ENCODE measurements around the gene CELF3.
"Not testable (repeated sequence)": the region's sequence is repeated elsewhere in the genome, so short reads cannot be mapped to it uniquely, and the experiment has no call there.

Gene CELF3

GRCh38 chr1:151739590-151740355 is 23.2 kb upstream of the CELF3 start:
- no peaks in the 10 kb centered on the region for H4K20me1 ChIP-seq (ENCODE audit: insufficient read depth, low read length)
- no peaks in the 10 kb centered on the region for H3K79me2 ChIP-seq (ENCODE audit: low read length)
- H3K9ac ChIP-seq (ENCODE audit: low read length): no peak overlapping the region
- TF ChIP-seq CTCF (IDR thresholded peaks at IDR 0.05; ENCODE audit: low read depth, low read length) (no peak), EZH2phosphoT487 (IDR thresholded peaks at IDR 0.05; ENCODE audit: low read depth) (no peak)
- no peak overlapping the region for H3K27ac ChIP-seq (ENCODE audit: low read length)
- H3K9me3 ChIP-seq (ENCODE audit: insufficient read depth, low read length): peaks cover 13% of the 10 kb centered on the region; the same call in 1 of the 2 replicates
- no peak overlapping the region for H2AFZ ChIP-seq (ENCODE audit: low read depth, low read length)
- no peaks in the 10 kb centered on the region for H3K4me1 ChIP-seq (ENCODE audit: low read length)
- peaks cover 3% of the 10 kb centered on the region for H3K36me3 ChIP-seq (replicated peaks; ENCODE audit: low read depth, low read length)
- no peak overlapping the region for H3K4me3 ChIP-seq (ENCODE audit: low read length)
- H3K27me3 ChIP-seq (ENCODE audit: low read depth, low read length): peaks cover 15% of the 10 kb centered on the region
- H3K4me2 ChIP-seq (ENCODE audit: low read length): no peak overlapping the region

GRCh38 chr1:151737479-151737878 is 20.9 kb upstream of the CELF3 start:
- Histone ChIP-seq H2AFZ (ENCODE audit: low read depth, low read length) (no peak overlapping the region), H3K4me1 (ENCODE audit: low read length) (no peaks in the 10 kb centered on the region), H3K27me3 (ENCODE audit: low read depth, low read length) (no peaks in the 10 kb centered on the region), H3K4me2 (ENCODE audit: low read length) (no peak overlapping the region), H3K36me3 (replicated peaks; ENCODE audit: low read depth, low read length) (peaks cover 3% of the 10 kb centered on the region), H3K4me3 (ENCODE audit: low read length) (no peak overlapping the region), H3K9me3 (ENCODE audit: insufficient read depth, low read length) (peaks cover 13% of the 10 kb centered on the region; the same call in 1 of the 2 replicates), H4K20me1 (ENCODE audit: insufficient read depth, low read length) (no peaks in the 10 kb centered on the region), H3K27ac (ENCODE audit: low read length) (no peak overlapping the region), H3K79me2 (ENCODE audit: low read length) (no peaks in the 10 kb centered on the region), H3K9ac (ENCODE audit: low read length) (no peak overlapping the region)
- no peak for TF ChIP-seq EZH2phosphoT487 (IDR thresholded peaks at IDR 0.05; ENCODE audit: low read depth)
- TF ChIP-seq CTCF (IDR thresholded peaks at IDR 0.05; ENCODE audit: low read depth, low read length): no peak

GRCh38 chr1:151737026-151737425 is 20.4 kb upstream of the CELF3 start:
- Histone ChIP-seq H3K9me3 (ENCODE audit: insufficient read depth, low read length) (peaks cover 13% of the 10 kb centered on the region; the same call in 1 of the 2 replicates), H3K4me3 (ENCODE audit: low read length) (no peak overlapping the region), H4K20me1 (ENCODE audit: insufficient read depth, low read length) (no peaks in the 10 kb centered on the region), H3K4me2 (ENCODE audit: low read length) (no peak overlapping the region), H3K9ac (ENCODE audit: low read length) (no peak overlapping the region), H2AFZ (ENCODE audit: low read depth, low read length) (no peak overlapping the region), H3K36me3 (replicated peaks; ENCODE audit: low read depth, low read length) (peaks cover 3% of the 10 kb centered on the region), H3K27ac (ENCODE audit: low read length) (no peak overlapping the region), H3K27me3 (ENCODE audit: low read depth, low read length) (no peaks in the 10 kb centered on the region), H3K79me2 (ENCODE audit: low read length) (no peaks in the 10 kb centered on the region), H3K4me1 (ENCODE audit: low read length) (no peaks in the 10 kb centered on the region)
- TF ChIP-seq EZH2phosphoT487 (IDR thresholded peaks at IDR 0.05; ENCODE audit: low read depth) (no peak), CTCF (IDR thresholded peaks at IDR 0.05; ENCODE audit: low read depth, low read length) (no peak)

GRCh38 chr1:151733995-151734394 is 17.4 kb upstream of the CELF3 start:
- H4K20me1 ChIP-seq (ENCODE audit: insufficient read depth, low read length); H3K36me3 ChIP-seq (replicated peaks; ENCODE audit: low read depth, low read length); H3K79me2 ChIP-seq (ENCODE audit: low read length); H3K4me2 ChIP-seq (ENCODE audit: low read length); H2AFZ ChIP-seq (ENCODE audit: low read depth, low read length); H3K4me3 ChIP-seq (ENCODE audit: low read length); H3K27ac ChIP-seq (ENCODE audit: low read length); H3K9ac ChIP-seq (ENCODE audit: low read length); H3K4me1 ChIP-seq (ENCODE audit: low read length): not testable (repeated sequence)
- Histone ChIP-seq H3K27me3 (ENCODE audit: low read depth, low read length) (peaks cover 11% of the 10 kb centered on the region), H3K9me3 (ENCODE audit: insufficient read depth, low read length) (peaks cover 13% of the 10 kb centered on the region; the same call in 1 of the 2 replicates)

Measured in OCI-LY3 (cell line).